Measurements from ENCODE around the gene AANAT. TPM values are rescaled to one million over a fixed set of nuclear protein-coding genes. Genes with fewer than 3 reads are reported as not detected.

Gene AANAT
- total RNA-seq, 3 donors from 2014 or later, result not detected

DNA sequence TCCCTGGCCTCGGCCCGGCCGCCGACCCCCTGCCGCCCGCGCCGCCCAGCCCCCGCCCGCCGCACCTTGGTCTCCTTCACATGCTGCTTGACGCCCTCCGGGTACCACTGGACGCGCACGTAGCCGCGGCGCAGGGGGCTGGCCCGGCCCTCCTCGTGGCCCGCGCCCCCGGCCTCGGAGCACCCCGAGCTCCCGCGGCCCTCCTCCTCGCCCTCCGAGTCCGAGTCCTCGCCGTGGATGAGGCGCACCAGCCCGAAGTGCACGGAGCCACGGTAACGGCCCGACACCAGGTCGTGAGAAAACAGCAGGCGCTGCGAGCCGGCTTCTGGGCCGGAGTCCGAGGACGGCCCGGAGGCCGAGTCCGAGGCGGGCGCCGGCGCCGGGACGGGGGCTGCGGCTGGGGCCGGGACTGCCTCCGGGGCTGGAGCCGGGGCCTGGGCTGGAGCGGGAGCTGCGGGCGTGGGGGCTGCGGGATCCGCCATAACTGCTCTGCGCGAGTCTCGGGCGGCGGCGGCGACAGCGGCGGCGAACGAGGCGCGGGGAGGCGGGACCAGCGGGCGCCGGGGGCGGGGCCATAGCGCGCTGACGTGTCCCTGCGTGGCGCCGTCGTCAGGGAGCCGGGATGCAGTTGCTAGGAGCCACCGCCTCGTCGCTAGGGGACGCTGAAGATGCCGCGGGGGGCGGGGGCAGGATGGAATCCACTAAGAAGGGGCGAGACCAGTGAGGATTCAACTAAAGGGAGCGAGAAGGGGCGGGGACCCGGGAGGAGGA is 14.6 kb upstream of the AANAT start, which contains the start of gene UBE2O:
UBE2O (minus strand) TSS at position 493 of the 771 bp plus-strand sequence; CDS start at position 482, 11 bp downstream.
- H3K27me3 ChIP-seq, result no peaks in the 10 kb centered on the region
- H3K9me3 ChIP-seq, result no peaks in the 10 kb centered on the region
- no peaks in the 10 kb centered on the region for H3K4me1 ChIP-seq
- DNase-seq (ENCODE audit: low spot score in 2 of 2), result peak; percentile 64 to 82
- intact Hi-C loops (cut with DNase I; ENCODE audit: low total_unique reads), result no loop called here
- H3K27ac ChIP-seq, result peak within 1 kb of the TSS; percentile 50 to 68
- TF ChIP-seq, protein P1, sequence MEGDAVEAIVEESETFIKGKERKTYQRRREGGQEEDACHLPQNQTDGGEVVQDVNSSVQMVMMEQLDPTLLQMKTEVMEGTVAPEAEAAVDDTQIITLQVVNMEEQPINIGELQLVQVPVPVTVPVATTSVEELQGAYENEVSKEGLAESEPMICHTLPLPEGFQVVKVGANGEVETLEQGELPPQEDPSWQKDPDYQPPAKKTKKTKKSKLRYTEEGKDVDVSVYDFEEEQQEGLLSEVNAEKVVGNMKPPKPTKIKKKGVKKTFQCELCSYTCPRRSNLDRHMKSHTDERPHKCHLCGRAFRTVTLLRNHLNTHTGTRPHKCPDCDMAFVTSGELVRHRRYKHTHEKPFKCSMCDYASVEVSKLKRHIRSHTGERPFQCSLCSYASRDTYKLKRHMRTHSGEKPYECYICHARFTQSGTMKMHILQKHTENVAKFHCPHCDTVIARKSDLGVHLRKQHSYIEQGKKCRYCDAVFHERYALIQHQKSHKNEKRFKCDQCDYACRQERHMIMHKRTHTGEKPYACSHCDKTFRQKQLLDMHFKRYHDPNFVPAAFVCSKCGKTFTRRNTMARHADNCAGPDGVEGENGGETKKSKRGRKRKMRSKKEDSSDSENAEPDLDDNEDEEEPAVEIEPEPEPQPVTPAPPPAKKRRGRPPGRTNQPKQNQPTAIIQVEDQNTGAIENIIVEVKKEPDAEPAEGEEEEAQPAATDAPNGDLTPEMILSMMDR (IDR thresholded peaks at IDR 0.05), result peak in 2 of 3 donors; percentile 24 to 47
- no peak for TF ChIP-seq POLR2AphosphoS5 (IDR thresholded peaks at IDR 0.05)
- peak within 1 kb of the TSS; percentile 84 to 97 (median 87) for H3K4me3 ChIP-seq
- no peaks in the 10 kb centered on the region for H3K36me3 ChIP-seq

DNA sequence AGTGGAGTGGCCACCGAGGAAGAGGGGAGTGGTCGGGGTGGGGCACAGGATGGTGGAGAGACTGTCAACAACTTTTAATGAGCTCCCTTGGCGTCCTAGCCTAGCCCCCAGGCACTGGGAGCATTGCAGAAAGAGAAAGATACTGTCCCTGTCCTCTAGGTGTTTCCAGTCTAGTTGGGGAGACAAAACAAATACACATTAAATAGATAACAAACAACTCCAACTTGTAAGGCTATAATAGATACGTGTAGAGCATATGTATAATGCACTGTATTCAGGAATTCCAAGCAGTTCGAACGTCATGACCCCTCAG is 14.0 kb upstream of the AANAT start:
- Histone ChIP-seq H3K4me1 (no peaks in the 10 kb centered on the region), H3K27me3 (no peaks in the 10 kb centered on the region), H3K27ac (peak overlapping the region in 1 of 2 donors; percentile 50), H3K4me3 (peak overlapping the region in 2 of 3 donors; percentile 87 to 97), H3K9me3 (no peaks in the 10 kb centered on the region), H3K36me3 (no peaks in the 10 kb centered on the region)
- DNase-seq (ENCODE audit: low spot score in 2 of 2), result no peak
- intact Hi-C loops (cut with DNase I; ENCODE audit: low total_unique reads), result no loop called here
- no peak for TF ChIP-seq POLR2A (IDR thresholded peaks at IDR 0.05)
- TF ChIP-seq POLR2AphosphoS5 (IDR thresholded peaks at IDR 0.05), result no peak
- TF ChIP-seq, protein P1 (IDR thresholded peaks at IDR 0.05), result no peak

DNA sequence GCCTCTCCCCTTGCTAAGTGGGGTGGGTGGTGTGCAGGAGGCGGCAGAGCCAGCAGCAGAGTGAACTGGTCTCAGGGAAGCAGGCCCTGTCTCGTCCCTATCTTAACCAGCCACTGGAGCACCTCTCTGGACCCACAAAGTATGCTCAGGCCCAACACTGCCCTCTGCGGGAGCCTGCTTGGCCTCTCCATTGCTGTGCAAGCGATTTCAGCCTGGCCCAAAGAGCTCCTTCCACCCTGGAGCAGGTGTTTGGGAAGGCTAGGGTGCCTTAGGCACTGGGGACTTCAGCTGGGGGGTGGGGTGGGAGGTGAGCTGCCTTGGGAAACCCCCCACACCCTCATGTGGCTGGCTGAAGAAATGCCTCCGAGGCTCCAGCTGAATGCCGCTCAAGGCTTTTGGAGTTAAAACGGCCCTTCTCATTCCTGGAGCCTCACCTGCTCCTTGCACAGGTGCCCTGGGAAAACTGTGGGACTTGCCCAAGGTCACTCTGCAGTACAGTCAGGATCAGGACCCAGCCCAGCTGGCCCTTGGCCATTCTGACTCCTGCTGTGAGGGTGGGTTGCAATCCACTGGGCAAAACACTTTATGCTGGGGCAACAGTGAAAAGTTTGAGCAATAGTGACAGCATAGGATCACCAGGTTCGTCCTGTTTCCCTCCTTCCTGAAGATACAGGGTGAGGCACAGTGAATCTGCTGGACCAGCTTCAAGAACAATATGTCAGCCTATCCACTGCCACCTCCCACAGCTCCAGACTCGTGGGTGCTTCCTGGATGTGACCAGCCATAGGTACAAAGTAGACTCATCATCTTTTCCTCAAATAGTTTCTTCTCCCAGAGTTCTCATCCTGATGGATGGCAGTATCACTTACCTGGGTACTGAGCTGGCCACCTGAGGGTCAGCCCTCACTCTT is 8.6 kb upstream of the AANAT start:
- no peak for TF ChIP-seq POLR2AphosphoS5 (IDR thresholded peaks at IDR 0.05)
- TF ChIP-seq, protein P1 (IDR thresholded peaks at IDR 0.05), result peak in 1 of 3 donors; percentile 18
- Histone ChIP-seq H3K4me1 (no peaks in the 10 kb centered on the region), H3K27ac (no peak overlapping the region), H3K9me3 (no peaks in the 10 kb centered on the region), H3K4me3 (no peak overlapping the region), H3K27me3 (no peaks in the 10 kb centered on the region), H3K36me3 (no peaks in the 10 kb centered on the region)
- DNase-seq (ENCODE audit: low spot score in 2 of 2), result no peak
- intact Hi-C loops (cut with DNase I; ENCODE audit: low total_unique reads), result no loop called here

DNA sequence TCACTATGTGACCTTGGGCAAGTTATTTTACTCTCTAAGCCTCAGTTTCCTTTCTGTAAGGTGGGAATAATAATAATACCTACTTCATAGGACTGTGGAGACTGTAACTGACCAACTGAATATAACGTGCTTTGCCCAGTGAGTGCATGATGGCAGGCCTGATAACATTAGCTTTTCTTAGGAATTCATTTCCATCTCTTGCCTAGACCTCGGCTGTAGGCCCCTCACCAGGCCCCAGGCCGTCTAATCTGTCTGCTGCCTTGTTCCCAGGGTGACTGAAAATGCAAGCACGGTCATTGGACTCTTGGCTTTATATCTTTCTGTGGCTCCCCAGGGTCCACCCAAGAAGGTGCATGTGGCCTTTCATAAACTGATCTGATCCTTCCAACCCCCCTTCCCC is 7.7 kb upstream of the AANAT start:
- Histone ChIP-seq H3K27me3 (no peaks in the 10 kb centered on the region), H3K9me3 (no peaks in the 10 kb centered on the region), H3K36me3 (no peaks in the 10 kb centered on the region), H3K27ac (no peak overlapping the region), H3K4me3 (no peak overlapping the region), H3K4me1 (no peaks in the 10 kb centered on the region)
- TF ChIP-seq POLR2A (IDR thresholded peaks at IDR 0.05) (no peak), POLR2AphosphoS5 (IDR thresholded peaks at IDR 0.05) (no peak)
- TF ChIP-seq, protein P1 (IDR thresholded peaks at IDR 0.05), result no peak
- intact Hi-C loops (cut with DNase I; ENCODE audit: low total_unique reads), result no loop called here
- no peak for DNase-seq (ENCODE audit: low spot score in 2 of 2)
